ENCODE results near the gene TIAM2. TPM values are rescaled to one million over a fixed set of nuclear protein-coding genes. Genes with fewer than 3 reads are reported as not detected.

Gene TIAM2
- total RNA-seq, 1 donor from 2014 or later = 6.2 TPM

GRCh38 chr6:155129744-155130143 is 134.6 kb downstream of the TIAM2 start:
- no peaks in the 10 kb centered on the region for H3K27me3 ChIP-seq
- H3K4me1 ChIP-seq = no peaks in the 10 kb centered on the region
- ATAC-seq (peak; percentile 26), DNase-seq (no peak)
- intact Hi-C loops (cut with DNase I) = no loop called here
- TF ChIP-seq, protein P1, sequence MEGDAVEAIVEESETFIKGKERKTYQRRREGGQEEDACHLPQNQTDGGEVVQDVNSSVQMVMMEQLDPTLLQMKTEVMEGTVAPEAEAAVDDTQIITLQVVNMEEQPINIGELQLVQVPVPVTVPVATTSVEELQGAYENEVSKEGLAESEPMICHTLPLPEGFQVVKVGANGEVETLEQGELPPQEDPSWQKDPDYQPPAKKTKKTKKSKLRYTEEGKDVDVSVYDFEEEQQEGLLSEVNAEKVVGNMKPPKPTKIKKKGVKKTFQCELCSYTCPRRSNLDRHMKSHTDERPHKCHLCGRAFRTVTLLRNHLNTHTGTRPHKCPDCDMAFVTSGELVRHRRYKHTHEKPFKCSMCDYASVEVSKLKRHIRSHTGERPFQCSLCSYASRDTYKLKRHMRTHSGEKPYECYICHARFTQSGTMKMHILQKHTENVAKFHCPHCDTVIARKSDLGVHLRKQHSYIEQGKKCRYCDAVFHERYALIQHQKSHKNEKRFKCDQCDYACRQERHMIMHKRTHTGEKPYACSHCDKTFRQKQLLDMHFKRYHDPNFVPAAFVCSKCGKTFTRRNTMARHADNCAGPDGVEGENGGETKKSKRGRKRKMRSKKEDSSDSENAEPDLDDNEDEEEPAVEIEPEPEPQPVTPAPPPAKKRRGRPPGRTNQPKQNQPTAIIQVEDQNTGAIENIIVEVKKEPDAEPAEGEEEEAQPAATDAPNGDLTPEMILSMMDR (IDR thresholded peaks at IDR 0.05) = no peak
- no peak overlapping the region for H3K27ac ChIP-seq
- no peak overlapping the region for H3K4me3 ChIP-seq
- no peaks in the 10 kb centered on the region for H3K9me3 ChIP-seq
- no peaks in the 10 kb centered on the region for H3K36me3 ChIP-seq

DNA sequence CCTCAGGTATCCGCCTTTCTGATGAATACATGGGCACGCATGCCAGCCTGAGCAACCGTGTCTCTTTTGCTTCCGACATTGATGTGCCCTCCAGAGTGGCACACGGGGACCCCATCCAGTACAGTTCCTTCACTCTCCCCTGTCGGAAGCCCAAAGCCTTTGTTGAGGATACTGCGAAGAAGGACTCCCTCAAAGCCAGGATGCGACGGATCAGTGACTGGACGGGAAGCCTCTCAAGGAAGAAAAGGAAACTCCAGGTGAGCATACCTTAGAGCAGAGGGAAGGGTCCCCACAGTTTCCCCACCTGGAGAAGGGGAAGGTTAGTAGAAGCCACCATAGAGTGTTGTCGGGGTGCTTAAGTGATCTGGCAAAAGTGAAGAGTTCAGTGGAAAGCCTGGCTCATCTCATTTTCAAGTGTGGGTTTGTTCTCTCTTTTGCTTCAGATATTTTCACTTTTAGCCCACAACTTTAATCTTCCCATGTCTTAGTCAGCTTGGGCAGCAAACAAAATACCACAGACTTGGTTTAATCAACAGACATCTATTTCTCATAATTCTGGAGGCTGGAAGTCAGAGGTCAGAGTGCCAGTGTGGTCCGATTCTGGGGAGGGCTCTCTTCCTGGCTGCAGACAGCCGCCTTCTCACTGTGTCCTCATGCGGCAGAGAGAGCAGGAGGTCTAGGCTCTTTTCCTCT is 135.2 kb downstream of the TIAM2 start:
- Histone ChIP-seq H3K4me3 (no peak overlapping the region), H3K36me3 (no peaks in the 10 kb centered on the region), H3K4me1 (no peaks in the 10 kb centered on the region), H3K9me3 (no peaks in the 10 kb centered on the region), H3K27me3 (no peaks in the 10 kb centered on the region), H3K27ac (no peak overlapping the region)
- TF ChIP-seq, protein P1 (IDR thresholded peaks at IDR 0.05) = no peak
- no peak for DNase-seq
- ATAC-seq = no peak
- intact Hi-C loops (cut with DNase I) = no loop called here

GRCh38 chr6:155132617-155133016 is 137.5 kb downstream of the TIAM2 start:
- H3K9me3 ChIP-seq = no peaks in the 10 kb centered on the region
- TF ChIP-seq, protein P1 (IDR thresholded peaks at IDR 0.05) = no peak
- H3K27me3 ChIP-seq = no peaks in the 10 kb centered on the region
- ATAC-seq (no peak), DNase-seq (no peak)
- no peaks in the 10 kb centered on the region for H3K36me3 ChIP-seq
- no peak overlapping the region for H3K27ac ChIP-seq
- intact Hi-C loops (cut with DNase I) = no loop called here
- no peak overlapping the region for H3K4me3 ChIP-seq
- H3K4me1 ChIP-seq = no peaks in the 10 kb centered on the region

- intact Hi-C loops (cut with DNase I) = no loop called here
- Histone ChIP-seq H3K27me3 (no peaks in the 10 kb centered on the region), H3K4me3 (no peak overlapping the region), H3K9me3 (no peaks in the 10 kb centered on the region), H3K27ac (no peak overlapping the region), H3K4me1 (peaks cover 4% of the 10 kb centered on the region), H3K36me3 (no peaks in the 10 kb centered on the region)
- TF ChIP-seq, protein P1 (IDR thresholded peaks at IDR 0.05) = no peak
- DNase-seq (no peak), ATAC-seq (no peak)
Measured at GRCh38 chr6:155141002-155141401, 145.9 kb downstream of the TIAM2 start.

GRCh38 chr6:155141512-155141911 is 146.4 kb downstream of the TIAM2 start:
- H3K4me1 ChIP-seq = peaks cover 4% of the 10 kb centered on the region
- TF ChIP-seq, protein P1 (IDR thresholded peaks at IDR 0.05) = no peak
- no peak for ATAC-seq

More at GRCh38 chr6:155141512-155141911, 146.4 kb downstream of the TIAM2 start:
- Histone ChIP-seq H3K36me3 (no peaks in the 10 kb centered on the region), H3K27ac (no peak overlapping the region), H3K9me3 (no peaks in the 10 kb centered on the region), H3K4me3 (no peak overlapping the region), H3K27me3 (no peaks in the 10 kb centered on the region)
- intact Hi-C loops (cut with DNase I) = no loop called here
- DNase-seq = no peak
